Measurements from ENCODE around the gene SLC17A7. TPM values are rescaled to one million over a fixed set of nuclear protein-coding genes. Genes with fewer than 3 reads are reported as not detected.

SLC17A7 gene
- total and polyA plus RNA-seq, 2 donors (not counting 1 experiment from before 2014, with no cell fraction given), result 0.08 to 0.33 TPM

- no peak for TF ChIP-seq EZH2 (IDR thresholded peaks at IDR 0.05; ENCODE audit: low read length, missing control alignments)
- TF ChIP-seq CTCF (conservative IDR thresholded peaks at IDR 0.05 in 1 of 2, IDR thresholded peaks at IDR 0.05 in 1 of 2; ENCODE audit: low read depth in 1 of 2, low read length in 2 of 2), result no peak
- no peak overlapping the region for H3K4me3 ChIP-seq (replicated peaks in 1 of 4; ENCODE audit: control extremely low read depth in 1 of 4, insufficient read depth in 1 of 4, low read depth in 3 of 4, low read length in 4 of 4)
- no peak overlapping the region for H3K4me2 ChIP-seq (ENCODE audit: extremely low read depth, insufficient read depth, low read length)
- no peak for DNase-seq (ENCODE audit: low read depth in 2 of 2)
- peaks cover 9% of the 10 kb centered on the region for H3K27me3 ChIP-seq (ENCODE audit: control insufficient read depth, insufficient read depth, low read length)
- no peaks in the 10 kb centered on the region for H3K36me3 ChIP-seq (ENCODE audit: control insufficient read depth, insufficient read depth, low read length)
- no peak overlapping the region for H3K27ac ChIP-seq (ENCODE audit: insufficient read depth, low read length)
- H2AFZ ChIP-seq (ENCODE audit: low read length), result no peak overlapping the region
- H3K9ac ChIP-seq (ENCODE audit: insufficient read depth, low read length), result no peak overlapping the region
- H3K9me3 ChIP-seq (ENCODE audit: control insufficient read depth, insufficient read depth, low read depth, low read length), result no peaks in the 10 kb centered on the region
- no peaks in the 10 kb centered on the region for H4K20me1 ChIP-seq (ENCODE audit: control insufficient read depth, extremely low read depth, insufficient read depth, low read length)
- no peaks in the 10 kb centered on the region for H3K4me1 ChIP-seq (ENCODE audit: control insufficient read depth, extremely low read depth, insufficient read depth, low read length)
- no peaks in the 10 kb centered on the region for H3K79me2 ChIP-seq (ENCODE audit: control insufficient read depth, insufficient read depth, low read length)
These were observed 47.4 kb downstream of the SLC17A7 start for GRCh38 chr19:49393881-49394280.

- H3K27me3 ChIP-seq (ENCODE audit: control insufficient read depth, insufficient read depth, low read length), result peaks cover 9% of the 10 kb centered on the region
- no peaks in the 10 kb centered on the region for H3K36me3 ChIP-seq (ENCODE audit: control insufficient read depth, insufficient read depth, low read length)
- H3K79me2 ChIP-seq (ENCODE audit: control insufficient read depth, insufficient read depth, low read length), result no peaks in the 10 kb centered on the region
- H3K9me3 ChIP-seq (ENCODE audit: control insufficient read depth, insufficient read depth, low read depth, low read length), result no peaks in the 10 kb centered on the region
- no peaks in the 10 kb centered on the region for H3K4me1 ChIP-seq (ENCODE audit: control insufficient read depth, extremely low read depth, insufficient read depth, low read length)
- no peaks in the 10 kb centered on the region for H4K20me1 ChIP-seq (ENCODE audit: control insufficient read depth, extremely low read depth, insufficient read depth, low read length)
- H3K4me2 ChIP-seq (ENCODE audit: extremely low read depth, insufficient read depth, low read length), result no peak overlapping the region
- H2AFZ ChIP-seq (ENCODE audit: low read length), result no peak overlapping the region
- no peak overlapping the region for H3K27ac ChIP-seq (ENCODE audit: insufficient read depth, low read length)
- H3K4me3 ChIP-seq (replicated peaks in 1 of 4; ENCODE audit: control extremely low read depth in 1 of 4, insufficient read depth in 1 of 4, low read depth in 3 of 4, low read length in 4 of 4), result no peak overlapping the region
- peak; percentile 75 to 77 for TF ChIP-seq CTCF (conservative IDR thresholded peaks at IDR 0.05 in 1 of 2, IDR thresholded peaks at IDR 0.05 in 1 of 2; ENCODE audit: low read depth in 1 of 2, low read length in 2 of 2)
- no peak for TF ChIP-seq EZH2 (IDR thresholded peaks at IDR 0.05; ENCODE audit: low read length, missing control alignments)
- H3K9ac ChIP-seq (ENCODE audit: insufficient read depth, low read length), result no peak overlapping the region
- DNase-seq (ENCODE audit: low read depth in 2 of 2), result peak; percentile 50 to 59
These were observed 49.5 kb downstream of the SLC17A7 start for GRCh38 chr19:49391581-49392399.

GRCh38 chr19:49390929-49391359 is 50.4 kb downstream of the SLC17A7 start:
- H3K27ac ChIP-seq (ENCODE audit: insufficient read depth, low read length), result no peak overlapping the region
- no peak for DNase-seq (ENCODE audit: low read depth in 2 of 2)

More at GRCh38 chr19:49390929-49391359, 50.4 kb downstream of the SLC17A7 start:
- no peaks in the 10 kb centered on the region for H3K9me3 ChIP-seq (ENCODE audit: control insufficient read depth, insufficient read depth, low read depth, low read length)
- H3K27me3 ChIP-seq (ENCODE audit: control insufficient read depth, insufficient read depth, low read length), result peaks cover 9% of the 10 kb centered on the region
- TF ChIP-seq CTCF (conservative IDR thresholded peaks at IDR 0.05 in 1 of 2, IDR thresholded peaks at IDR 0.05 in 1 of 2; ENCODE audit: low read depth in 1 of 2, low read length in 2 of 2) (no peak), EZH2 (IDR thresholded peaks at IDR 0.05; ENCODE audit: low read length, missing control alignments) (no peak)
- no peak overlapping the region for H3K4me2 ChIP-seq (ENCODE audit: extremely low read depth, insufficient read depth, low read length)
- no peaks in the 10 kb centered on the region for H3K79me2 ChIP-seq (ENCODE audit: control insufficient read depth, insufficient read depth, low read length)
- no peaks in the 10 kb centered on the region for H3K4me1 ChIP-seq (ENCODE audit: control insufficient read depth, extremely low read depth, insufficient read depth, low read length)
- H4K20me1 ChIP-seq (ENCODE audit: control insufficient read depth, extremely low read depth, insufficient read depth, low read length), result no peaks in the 10 kb centered on the region
- H3K9ac ChIP-seq (ENCODE audit: insufficient read depth, low read length), result no peak overlapping the region
- H3K4me3 ChIP-seq (replicated peaks in 1 of 4; ENCODE audit: control extremely low read depth in 1 of 4, insufficient read depth in 1 of 4, low read depth in 3 of 4, low read length in 4 of 4), result no peak overlapping the region
- H2AFZ ChIP-seq (ENCODE audit: low read length), result no peak overlapping the region
- no peaks in the 10 kb centered on the region for H3K36me3 ChIP-seq (ENCODE audit: control insufficient read depth, insufficient read depth, low read length)

All from fibroblast of lung (primary cell).